Forelimb muscle (tissue), 1 donor: ENCODE results near the gene TBPL1. TPM values are rescaled to one million over a fixed set of nuclear protein-coding genes. Genes with fewer than 3 reads are reported as not detected.
"Not testable (repeated sequence)": the region's sequence is repeated elsewhere in the genome, so short reads cannot be mapped to it uniquely, and the experiment has no call there.

Experiments used
- DNase-seq: peaks from one replicate; pipeline ENCODE4 v3.0.0-alpha.2; 2013; ENCODE audit warnings: low read depth
- polyA plus RNA-seq: library from polyadenylated mRNA; unstranded; fragments of 120-200 nt; gene quantifications from one replicate; pipeline ENCODE4 v1.2.1, GENCODE V29; 2013; ENCODE audit not compliant: insufficient read length

TBPL1 gene
- polyA plus RNA-seq, 1 donor = 18.8 TPM

DNA sequence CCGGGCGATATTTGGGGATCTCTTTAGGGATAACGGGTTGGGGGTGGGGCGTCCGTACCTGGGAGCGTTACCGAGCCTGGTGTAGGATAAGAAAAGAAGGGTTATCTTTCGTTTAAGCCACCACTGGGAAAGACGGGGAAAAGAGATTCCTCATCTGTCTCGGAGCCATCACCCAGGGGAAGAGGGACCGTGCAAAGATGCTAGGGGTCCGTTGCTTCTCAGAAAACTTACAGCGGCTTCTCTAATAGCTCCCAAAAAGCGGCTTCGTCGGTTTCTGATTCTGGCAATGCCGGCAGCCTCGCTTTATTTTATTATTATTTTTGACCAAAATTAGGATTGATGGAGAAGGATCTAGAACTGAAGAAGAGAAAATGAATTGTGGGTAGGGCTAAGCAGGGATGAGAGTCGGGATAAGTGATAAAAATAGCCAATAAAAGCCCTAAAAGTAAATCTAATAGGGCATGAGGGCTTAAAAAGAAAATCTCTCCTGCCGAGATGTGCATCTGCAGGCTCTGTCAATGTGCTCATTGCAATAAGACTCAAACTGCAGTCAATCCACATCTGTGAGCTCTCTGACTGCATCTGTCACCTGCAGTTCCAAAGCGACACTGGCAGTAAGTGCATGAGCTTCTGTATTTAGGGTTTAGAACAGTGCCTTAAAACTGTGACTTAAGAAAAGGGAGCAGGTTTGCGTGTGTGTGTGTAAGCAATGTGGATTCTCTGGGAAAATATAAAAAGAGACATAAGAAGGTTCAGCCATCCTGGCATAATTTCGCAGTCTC is 801 bp downstream of the TBPL1 start:
- DNase-seq = no peak

DNA sequence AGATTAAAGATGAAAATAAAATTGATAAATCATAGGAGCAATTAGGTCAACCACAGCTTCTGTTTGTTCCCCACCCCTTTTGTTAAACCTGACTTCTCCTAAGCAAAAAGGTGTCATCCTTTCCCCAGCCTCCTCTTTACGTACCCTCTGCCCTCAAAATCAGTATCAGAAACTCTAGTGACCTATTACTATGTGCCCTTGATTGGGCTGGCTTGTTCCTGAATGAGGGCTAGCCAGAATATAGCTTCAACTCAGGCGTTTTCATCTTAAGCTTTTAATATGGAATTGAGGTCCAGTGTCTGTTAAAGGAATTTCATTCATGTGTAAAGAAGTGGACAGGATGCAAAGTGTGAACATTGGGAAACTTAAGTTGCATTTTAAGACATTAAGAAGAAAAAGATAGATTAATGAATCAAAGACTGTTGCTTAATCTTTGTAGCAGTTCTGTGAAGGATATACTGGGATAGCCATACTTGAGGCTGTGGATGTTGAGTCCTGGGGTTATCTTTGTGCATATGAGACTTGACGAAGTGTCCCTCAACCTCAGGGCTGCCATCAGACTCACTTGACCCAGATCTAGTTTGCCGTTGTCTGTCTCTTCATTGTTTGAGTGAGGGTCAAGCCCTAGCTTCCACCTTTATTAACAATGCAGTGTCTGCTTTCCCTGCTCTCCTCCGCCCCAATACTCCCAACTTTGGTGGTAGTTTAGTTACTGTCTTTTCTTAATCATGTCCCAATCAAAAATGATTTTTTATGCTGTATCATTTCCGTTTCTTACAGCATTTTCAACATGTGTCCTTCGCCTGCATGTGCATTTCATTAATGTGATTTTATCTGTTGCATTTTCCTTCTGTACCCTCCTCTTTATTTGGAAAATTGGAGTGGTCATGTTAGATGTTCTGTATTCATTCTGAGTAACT is 1.9 kb downstream of the TBPL1 start:
- DNase-seq = no peak

DNA sequence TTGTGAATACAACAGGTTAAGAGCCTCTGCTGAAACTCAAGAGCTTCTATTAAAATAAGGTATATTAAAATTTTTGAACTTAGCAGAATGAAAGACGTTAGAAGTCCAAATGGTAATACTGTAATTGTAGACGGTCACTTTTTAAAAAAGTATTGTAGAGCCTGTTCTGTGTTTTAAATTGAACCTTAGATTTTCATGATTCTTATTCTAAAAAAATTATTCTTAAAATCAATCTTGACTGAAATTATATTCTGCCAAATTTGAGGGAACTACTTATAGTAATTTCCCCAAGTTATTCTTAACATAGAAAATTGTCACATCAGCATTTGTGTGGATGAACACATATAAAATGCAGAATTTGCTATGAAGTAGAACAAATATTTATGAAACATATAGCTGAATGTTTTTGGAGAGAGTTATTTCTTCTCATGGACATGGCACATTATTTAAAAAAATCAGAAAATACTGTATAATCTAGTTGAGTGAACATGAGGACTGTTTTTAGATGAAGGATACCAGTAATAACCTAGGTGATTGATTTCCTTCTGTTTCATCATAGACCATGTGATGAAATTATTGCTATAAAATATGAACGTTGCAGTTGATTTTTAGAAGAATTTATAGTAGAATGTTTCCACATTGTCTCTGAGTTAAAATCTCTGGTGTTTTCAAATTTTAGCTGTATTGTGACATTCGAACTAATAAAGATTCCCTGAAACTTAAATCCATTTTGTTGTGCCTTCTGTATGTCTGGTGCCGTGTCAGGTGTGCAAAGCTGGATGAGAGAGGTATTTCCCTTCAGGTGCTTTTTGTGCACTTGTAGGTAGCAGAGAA is 2.8 kb downstream of the TBPL1 start:
- DNase-seq = no peak

DNA sequence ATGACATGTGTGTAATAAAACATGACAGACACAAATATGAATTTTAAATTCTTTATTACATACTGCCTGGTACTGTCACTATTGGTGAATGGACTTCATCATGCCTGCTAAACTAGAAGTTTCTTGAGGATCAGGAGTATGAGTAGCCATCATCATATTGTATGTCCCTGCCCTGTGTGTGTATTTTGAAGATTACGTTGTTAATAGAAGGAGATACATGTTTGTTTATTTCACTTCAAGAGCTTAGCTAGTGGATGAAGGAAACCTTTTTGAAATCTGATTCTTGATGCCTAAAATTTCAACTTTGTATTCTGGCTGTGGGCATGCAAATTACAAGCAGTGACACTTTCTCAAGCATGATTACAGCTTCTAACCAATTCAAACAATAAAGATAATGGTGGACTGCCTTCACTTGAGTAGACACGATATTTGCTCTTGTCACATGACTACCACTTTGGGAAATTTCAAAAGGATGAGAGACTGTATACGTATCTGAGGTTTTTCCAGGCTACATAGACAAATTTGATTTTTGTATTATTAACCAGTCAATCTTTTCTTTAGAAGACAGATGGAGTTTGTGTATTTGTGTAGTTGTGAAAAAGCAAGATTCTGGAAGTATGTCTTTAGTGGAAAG is 3.5 kb downstream of the TBPL1 start:
- no peak for DNase-seq

GRCh38 chr6:133957227-133957626 is 4.2 kb downstream of the TBPL1 start:
- DNase-seq = no peak

DNA sequence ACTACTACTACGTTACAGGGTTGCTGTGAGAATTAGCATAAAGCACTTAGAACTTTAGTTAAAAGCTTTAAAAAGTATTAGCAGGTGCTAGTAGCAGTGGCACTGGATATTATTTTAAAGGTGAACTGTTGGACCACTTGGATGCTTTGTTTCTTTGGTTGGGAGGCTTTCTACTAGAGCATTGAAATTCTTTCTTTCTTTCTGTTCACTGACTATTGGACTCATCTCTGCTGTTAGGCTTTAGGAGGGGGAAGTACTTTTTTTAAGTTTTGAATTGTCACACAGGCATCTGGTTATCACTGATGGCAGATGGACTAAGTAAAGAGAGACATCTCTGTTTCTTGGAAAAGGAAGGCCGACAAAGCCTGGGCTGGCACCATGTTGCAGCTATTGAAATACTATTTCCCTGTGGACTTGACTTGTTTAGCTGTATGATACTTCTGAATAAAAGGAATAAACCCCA is 4.8 kb downstream of the TBPL1 start:
- no peak for DNase-seq

DNA sequence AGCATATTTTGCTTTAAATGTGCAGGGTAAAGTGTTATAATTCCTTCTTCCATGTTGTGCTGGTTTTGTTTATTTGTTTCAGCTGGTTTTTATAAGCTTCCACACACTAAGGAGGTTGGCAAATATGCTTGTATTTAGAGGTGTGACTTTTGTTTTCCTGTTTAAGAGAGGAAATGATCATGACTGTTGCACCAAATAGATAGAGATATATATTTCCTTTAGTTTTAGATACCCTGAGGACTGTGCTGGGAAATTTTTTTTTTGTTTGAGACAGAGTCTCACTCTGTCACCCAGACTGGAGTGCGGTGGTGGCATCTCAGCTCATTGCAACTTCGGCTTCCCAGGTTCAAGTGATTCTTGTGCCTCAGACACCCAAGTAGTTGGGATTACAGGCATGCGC is 5.8 kb downstream of the TBPL1 start:
- DNase-seq = no peak

GRCh38 chr6:133959667-133960368 is 6.8 kb downstream of the TBPL1 start:
- no peak for DNase-seq

GRCh38 chr6:133961831-133962230 is 8.8 kb downstream of the TBPL1 start:
- no peak for DNase-seq

DNA sequence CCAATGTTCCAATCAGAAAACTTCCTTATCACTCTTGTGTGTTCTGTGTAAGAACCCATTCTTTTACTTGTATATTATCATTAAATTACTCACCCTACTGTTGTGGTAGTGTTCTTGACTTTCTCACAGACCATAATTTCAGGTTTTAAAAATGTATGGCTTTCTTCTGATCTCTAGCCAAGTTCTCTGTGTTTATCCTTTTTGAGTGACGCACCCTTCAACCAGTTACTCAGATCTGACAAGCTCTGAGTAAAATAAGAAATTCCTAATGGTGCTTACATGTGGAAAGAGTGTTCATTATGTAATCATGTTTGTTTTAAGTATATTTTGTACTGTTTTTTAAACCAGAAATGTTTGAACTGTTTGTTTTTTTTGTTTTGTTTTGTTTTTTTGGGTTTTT is 11.0 kb downstream of the TBPL1 start:
- DNase-seq = no peak

DNA sequence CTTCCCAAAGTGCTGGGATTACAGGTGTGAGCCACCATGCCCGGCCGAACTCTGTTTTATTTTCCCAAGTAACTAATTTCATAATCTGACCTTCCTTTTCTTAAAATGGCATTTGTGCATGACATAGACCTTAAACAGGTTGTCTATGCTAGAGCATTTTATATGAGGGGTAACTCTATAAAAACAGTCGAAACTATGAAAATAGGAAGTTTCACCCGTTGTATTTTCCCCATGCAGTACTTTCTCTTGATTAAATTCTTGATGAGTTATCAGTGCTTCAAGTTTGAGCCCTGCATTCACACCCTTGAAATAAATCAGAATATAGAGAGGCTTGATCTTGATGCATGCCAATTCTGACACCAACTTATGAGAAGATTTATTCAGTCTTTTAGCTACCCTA is 11.7 kb downstream of the TBPL1 start:
- no peak for DNase-seq

GRCh38 chr6:133965817-133966360 is 12.9 kb downstream of the TBPL1 start:
- DNase-seq = no peak

DNA sequence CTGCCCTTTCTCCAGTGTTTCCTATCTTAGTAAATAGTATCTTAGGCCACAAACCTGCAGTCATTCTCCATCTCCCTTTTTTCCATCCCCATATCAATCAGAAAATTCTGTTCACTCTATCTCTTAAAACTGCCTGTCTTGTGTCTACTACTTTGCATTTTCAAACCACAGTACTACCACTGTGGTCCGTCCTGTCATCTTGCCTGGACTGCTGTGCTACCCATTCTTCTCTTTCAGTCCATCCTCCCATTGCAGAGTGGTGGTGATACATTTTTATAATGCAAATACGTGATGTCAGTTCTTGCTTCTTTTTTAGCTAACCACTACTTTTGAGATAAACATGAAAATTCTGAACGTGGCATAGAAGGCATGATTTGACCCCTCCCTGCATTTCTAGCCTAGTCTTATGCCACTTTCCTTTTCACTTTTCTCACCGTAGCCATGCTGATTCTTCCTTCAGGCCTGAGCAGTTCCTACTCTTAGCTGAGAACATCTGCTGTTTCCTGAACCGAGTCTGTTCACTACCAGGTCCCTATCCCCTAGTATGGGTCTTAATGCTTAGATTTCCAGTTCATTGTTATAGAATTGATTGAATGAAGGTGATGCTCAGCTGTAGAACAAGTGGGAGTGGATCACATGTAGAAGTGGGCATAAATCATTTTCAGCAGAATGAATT is 13.8 kb downstream of the TBPL1 start:
- no peak for DNase-seq

DNA sequence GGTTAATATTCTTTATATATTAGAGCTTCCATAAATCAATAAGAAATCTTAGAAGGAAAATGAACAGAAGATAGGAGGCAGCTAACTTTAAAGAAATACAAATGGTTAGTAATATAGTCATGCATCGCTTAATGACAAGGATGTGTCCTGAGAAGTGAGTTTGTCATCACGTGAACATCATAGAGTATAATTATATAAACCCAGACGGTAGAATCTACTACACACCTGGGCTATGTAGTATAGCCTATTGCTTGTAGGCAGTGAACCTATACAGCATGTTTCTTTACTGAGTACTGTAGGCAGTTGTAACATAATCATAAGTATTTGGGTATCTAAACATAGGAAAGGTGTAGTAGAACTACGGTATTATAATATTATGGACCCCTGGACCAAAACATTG is 14.3 kb downstream of the TBPL1 start:
- DNase-seq = no peak

- DNase-seq = not testable (repeated sequence)
Observed at GRCh38 chr6:133967835-133968234, 14.8 kb downstream of the TBPL1 start.

DNA sequence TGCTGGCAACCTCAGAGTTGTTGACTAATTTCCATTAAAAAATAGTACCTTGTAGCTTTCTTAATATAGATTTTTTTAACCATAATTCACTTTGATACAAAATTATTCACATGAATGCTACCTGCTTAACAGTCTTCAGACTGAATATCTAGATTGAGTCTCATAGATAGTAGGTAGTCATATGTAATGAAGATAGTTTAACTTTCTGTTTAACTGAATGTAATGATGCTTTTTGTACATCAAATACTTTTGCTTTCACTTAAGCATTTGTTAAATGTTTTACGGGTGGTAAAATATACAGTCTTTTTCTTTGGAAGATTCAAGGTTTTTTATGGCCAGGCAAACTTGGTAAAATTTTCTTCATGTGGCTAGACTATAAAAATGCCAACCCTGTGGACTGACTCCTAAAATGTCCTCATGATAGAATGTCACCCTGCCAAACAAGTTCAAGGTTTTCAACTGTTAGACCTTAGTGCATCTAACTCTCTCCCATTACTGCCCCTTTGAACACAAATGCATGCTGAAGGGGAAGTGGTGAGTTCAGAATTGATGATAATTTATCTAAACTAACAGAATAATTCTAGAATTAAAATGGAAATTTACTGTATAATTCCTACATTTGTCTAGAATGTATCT is 16.4 kb downstream of the TBPL1 start:
- no peak for DNase-seq

DNA sequence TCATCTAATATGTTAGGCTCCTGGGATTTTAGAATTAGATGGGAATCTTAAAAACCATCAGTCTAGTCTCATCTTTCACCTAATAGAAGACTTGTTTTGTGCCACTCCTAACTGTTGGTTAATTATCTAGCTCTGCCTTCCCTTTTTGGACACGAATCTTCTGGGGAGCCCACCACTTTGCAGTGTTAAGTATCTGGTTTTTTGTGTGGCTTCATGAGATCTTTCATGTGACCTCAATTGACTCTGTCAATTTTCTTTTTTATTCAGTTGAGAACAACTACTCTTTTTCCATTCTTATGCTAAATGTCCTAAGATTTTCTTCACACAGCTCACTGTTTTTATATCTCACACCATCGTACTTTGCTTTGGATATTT is 16.9 kb downstream of the TBPL1 start:
- DNase-seq = no peak

- DNase-seq = no peak
Observed at GRCh38 chr6:133971861-133972260, 18.8 kb downstream of the TBPL1 start.

- no peak for DNase-seq
Observed at GRCh38 chr6:133972388-133972787, 19.4 kb downstream of the TBPL1 start.
